Left lung (tissue), 10 donors: ENCODE data around the gene CD300LB. TPM values are rescaled to one million over a fixed set of nuclear protein-coding genes. Genes with fewer than 3 reads are reported as not detected.
"Not testable (repeated sequence)": the region's sequence is repeated elsewhere in the genome, so short reads cannot be mapped to it uniquely, and the experiment has no call there.

ENCODE experiments used
- ATAC-seq: fragments of 200-7000 bp; cut with Tn5 transposase; one replicate; pipeline ENCODE4 v1.9.1; 2020; ENCODE audit warnings: moderate library complexity
- DNase-seq, 4 donors: peaks; one replicate each; pipeline ENCODE4 v3.0.0-alpha.2; 2013 to 2020
- H3K27ac ChIP-seq, 2 donors: fragments of 200-600 bp; sonication (generic) in 1 of 2; one replicate each; pipeline versions ENCODE4 v1.5.0 to v1.8.0; 2020 to 2021
- H3K27me3 ChIP-seq, 2 donors: fragments of 200-600 bp; sonication (generic) in 1 of 2; one replicate each; pipeline versions ENCODE4 v1.5.0 to v1.8.0; 2020 to 2021
- H3K36me3 ChIP-seq, 2 donors: fragments of 200-600 bp; sonication (generic) in 1 of 2; one replicate each; pipeline versions ENCODE4 v1.5.0 to v1.8.0; 2020 to 2021
- H3K4me1 ChIP-seq, 2 donors: fragments of 200-600 bp; one replicate each; pipeline ENCODE4 v1.8.0; 2021
- H3K4me3 ChIP-seq, 2 donors: fragments of 200-600 bp; sonication (generic) in 1 of 2; one replicate each; pipeline versions ENCODE4 v1.5.0 to v1.8.0; 2020 to 2021; ENCODE audit warnings: mild to moderate bottlenecking in 1 of 2
- H3K9me3 ChIP-seq, 2 donors: fragments of 200-600 bp; sonication (generic) in 1 of 2; one replicate each; pipeline versions ENCODE4 v1.5.0 to v1.8.0; 2020 to 2021
- intact Hi-C, 2 donors: fragments of 100-400 bp; cut with DNase I; formaldehyde crosslinking; loops; one replicate each; pipeline versions ENCODE4 v1.11.2 to v1.14.2; 2022
- polyA plus RNA-seq, 6 donors: library from polyadenylated mRNA; unstranded; fragments of 120-200 nt; gene quantifications; one replicate each; pipeline ENCODE4 v1.2.1, GENCODE V29; 2013; ENCODE audit not compliant: insufficient read length in 6 of 6
- total RNA-seq, 2 donors: library from RNA; stranded (reverse); fragmentation: NEBNext Ultra II Directional; extraction: Animal tissue kit (Norgen Biotek cat#: 25700); gene quantifications; one replicate each; pipeline ENCODE4 v1.2.1, GENCODE V29; 2021
- TF ChIP-seq, protein P1 (sequence below), 2 donors: fragments of 200-600 bp; sonication (generic) in 1 of 2; IDR thresholded peaks; one replicate each; pipeline versions ENCODE4 v1.5.0 to v1.8.0; 2021; ENCODE audit warnings: antibody characterized with exemption in 2 of 2
- donor health status: DM: no; HTN: yes; CAD: no.
- donor health status: DM: no; HTN: no; CAD: no.

Gene CD300LB
- total and polyA plus RNA-seq, 8 donors, result 0.13 to 1.6 (median 0.29) TPM

DNA sequence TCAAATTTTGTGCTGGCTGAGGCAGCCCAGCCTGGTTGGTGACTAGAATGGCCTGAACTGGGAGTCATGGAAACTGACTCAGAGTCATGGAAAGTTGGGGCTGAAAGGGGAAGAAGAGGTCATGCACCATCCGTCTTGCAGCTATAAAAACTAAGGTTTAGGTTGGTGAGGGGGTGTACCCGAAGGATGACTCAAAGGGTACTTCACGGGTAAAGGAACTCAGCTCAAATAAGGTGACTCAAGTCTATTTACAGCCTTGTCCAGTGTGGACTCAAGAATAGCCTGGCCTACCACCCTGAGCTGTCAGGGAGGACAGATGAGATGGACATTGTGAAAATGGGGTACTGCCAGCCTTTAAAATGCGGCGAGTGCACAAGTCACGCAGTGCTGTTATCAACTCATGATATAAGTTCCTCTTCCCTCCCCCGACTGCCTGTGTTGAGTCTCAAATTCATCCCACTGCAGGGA is 18.6 kb downstream of the CD300LB start:
- no peaks in the 10 kb centered on the region for H3K9me3 ChIP-seq
- H3K27ac ChIP-seq, result peak overlapping the region; percentile 31 to 70
- H3K36me3 ChIP-seq, result no peaks in the 10 kb centered on the region
- peak; percentile 77 for ATAC-seq
- no peak for DNase-seq
- H3K4me1 ChIP-seq, result peaks cover 0 to 16% of the 10 kb centered on the region in 2 donors
- TF ChIP-seq, protein P1, sequence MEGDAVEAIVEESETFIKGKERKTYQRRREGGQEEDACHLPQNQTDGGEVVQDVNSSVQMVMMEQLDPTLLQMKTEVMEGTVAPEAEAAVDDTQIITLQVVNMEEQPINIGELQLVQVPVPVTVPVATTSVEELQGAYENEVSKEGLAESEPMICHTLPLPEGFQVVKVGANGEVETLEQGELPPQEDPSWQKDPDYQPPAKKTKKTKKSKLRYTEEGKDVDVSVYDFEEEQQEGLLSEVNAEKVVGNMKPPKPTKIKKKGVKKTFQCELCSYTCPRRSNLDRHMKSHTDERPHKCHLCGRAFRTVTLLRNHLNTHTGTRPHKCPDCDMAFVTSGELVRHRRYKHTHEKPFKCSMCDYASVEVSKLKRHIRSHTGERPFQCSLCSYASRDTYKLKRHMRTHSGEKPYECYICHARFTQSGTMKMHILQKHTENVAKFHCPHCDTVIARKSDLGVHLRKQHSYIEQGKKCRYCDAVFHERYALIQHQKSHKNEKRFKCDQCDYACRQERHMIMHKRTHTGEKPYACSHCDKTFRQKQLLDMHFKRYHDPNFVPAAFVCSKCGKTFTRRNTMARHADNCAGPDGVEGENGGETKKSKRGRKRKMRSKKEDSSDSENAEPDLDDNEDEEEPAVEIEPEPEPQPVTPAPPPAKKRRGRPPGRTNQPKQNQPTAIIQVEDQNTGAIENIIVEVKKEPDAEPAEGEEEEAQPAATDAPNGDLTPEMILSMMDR (IDR thresholded peaks at IDR 0.05), result no peak
- H3K27me3 ChIP-seq, result peaks cover 0 to 17% of the 10 kb centered on the region in 2 donors
- intact Hi-C loops, result no loop called here
- H3K4me3 ChIP-seq, result no peak overlapping the region

DNA sequence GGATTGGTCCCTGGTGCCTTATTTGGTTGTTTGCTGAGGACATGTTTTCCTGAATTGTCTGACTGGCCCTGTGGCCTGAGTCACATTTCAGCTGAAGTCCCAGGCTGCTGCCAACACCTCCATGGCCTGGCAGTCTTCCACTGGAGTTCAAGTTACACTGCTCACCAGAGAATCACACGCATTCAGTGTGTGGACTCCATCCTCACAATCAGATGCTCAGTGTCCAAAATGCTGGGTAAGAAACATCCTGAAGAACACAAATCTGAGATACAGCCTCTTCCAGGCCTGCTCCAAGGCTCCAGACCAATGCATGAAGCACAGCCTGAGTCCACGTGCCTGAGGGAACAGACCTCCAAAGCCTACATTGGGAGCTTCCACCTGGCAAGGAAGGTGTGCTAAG is 19.2 kb downstream of the CD300LB start:
- H3K4me3 ChIP-seq, result no peak overlapping the region
- peak overlapping the region; percentile 31 to 70 for H3K27ac ChIP-seq
- peak; percentile 20 for ATAC-seq
- intact Hi-C loops, result no loop called here
- no peaks in the 10 kb centered on the region for H3K9me3 ChIP-seq
- H3K4me1 ChIP-seq, result peaks cover 0 to 16% of the 10 kb centered on the region in 2 donors
- peaks cover 0 to 16% of the 10 kb centered on the region in 2 donors for H3K27me3 ChIP-seq
- no peaks in the 10 kb centered on the region for H3K36me3 ChIP-seq
- TF ChIP-seq, protein P1 (IDR thresholded peaks at IDR 0.05), result no peak
- no peak for DNase-seq

DNA sequence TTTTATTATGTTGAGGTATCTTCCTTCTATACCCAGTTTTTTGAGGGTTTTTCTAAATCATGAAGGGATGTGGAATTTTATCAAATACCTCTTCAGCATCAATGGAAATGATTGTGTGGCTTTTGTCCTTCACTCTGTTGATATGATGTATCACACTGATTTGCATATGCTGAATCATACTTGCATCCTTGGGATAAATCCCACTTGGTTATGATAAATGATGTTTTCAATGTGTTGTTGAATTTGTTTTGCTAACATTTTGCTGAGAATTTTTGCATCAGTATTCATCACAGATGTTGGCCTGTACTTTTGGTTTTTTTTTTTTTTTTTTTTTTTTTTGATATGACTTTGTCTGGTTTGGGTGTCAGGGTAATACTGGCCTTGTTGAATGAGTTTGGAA is 23.1 kb downstream of the CD300LB start:
- Histone ChIP-seq H3K27me3 (peaks cover 0 to 9% of the 10 kb centered on the region in 2 donors), H3K36me3 (no peaks in the 10 kb centered on the region), H3K4me3 (no peak overlapping the region), H3K27ac (no peak overlapping the region), H3K4me1 (peaks cover 0 to 22% of the 10 kb centered on the region in 2 donors), H3K9me3 (no peaks in the 10 kb centered on the region)
- TF ChIP-seq, protein P1 (IDR thresholded peaks at IDR 0.05), result no peak
- ATAC-seq (no peak), DNase-seq (no peak)
- intact Hi-C loops, result no loop called here

DNA sequence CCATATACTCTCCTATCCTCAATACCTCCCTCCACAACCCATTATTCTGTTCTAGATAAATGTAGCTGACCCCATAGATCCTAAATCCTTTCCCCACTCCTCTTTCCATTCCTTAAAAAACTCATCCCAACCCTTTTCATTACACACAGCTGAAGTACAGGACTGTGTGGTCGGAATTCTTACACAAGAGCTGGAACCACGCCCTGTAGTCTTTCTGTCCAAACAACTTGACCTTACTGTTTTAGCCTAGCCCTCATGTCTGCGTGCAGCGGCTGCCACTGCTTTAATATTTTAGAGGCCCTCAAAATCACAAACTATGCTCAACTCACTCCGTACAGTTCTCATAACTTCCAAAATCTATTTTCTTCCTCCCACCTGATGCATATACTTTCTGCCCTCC is 27.3 kb downstream of the CD300LB start:
- H3K27me3 ChIP-seq, H3K4me3 ChIP-seq, H3K9me3 ChIP-seq, H3K36me3 ChIP-seq, H3K27ac ChIP-seq, intact Hi-C loops: not testable (repeated sequence)
- H3K4me1 ChIP-seq, result peaks cover 0 to 12% of the 10 kb centered on the region in 2 donors
- peak in 1 of 4 donors; percentile 52 for DNase-seq
- ATAC-seq, result peak; percentile 42

DNA sequence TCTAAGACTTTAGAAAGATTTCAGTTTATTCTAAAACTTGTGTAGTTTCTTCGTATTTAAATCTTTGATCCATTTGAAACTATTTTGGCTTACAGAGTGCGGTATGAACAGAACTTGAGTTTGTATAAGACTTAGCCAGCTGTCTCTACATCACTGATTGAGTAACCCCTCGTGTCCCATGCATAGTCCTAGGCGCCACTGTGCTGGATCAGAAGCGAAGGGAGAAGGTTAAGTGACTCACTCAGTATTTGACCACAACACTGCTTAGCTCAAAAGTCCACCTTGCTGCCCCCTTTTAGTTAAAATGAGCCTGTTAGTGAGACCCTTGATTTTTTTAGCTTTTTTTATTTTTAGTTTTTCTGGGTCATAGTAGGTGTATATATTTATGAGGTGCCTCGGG is 28.4 kb downstream of the CD300LB start:
- Histone ChIP-seq H3K27me3 (no peaks in the 10 kb centered on the region), H3K9me3 (no peaks in the 10 kb centered on the region), H3K4me1 (peaks cover 0 to 12% of the 10 kb centered on the region in 2 donors), H3K27ac (no peak overlapping the region), H3K4me3 (no peak overlapping the region), H3K36me3 (no peaks in the 10 kb centered on the region)
- TF ChIP-seq, protein P1 (IDR thresholded peaks at IDR 0.05), result no peak
- intact Hi-C loops, result no loop called here
- ATAC-seq (peak; percentile 41), DNase-seq (no peak)

DNA sequence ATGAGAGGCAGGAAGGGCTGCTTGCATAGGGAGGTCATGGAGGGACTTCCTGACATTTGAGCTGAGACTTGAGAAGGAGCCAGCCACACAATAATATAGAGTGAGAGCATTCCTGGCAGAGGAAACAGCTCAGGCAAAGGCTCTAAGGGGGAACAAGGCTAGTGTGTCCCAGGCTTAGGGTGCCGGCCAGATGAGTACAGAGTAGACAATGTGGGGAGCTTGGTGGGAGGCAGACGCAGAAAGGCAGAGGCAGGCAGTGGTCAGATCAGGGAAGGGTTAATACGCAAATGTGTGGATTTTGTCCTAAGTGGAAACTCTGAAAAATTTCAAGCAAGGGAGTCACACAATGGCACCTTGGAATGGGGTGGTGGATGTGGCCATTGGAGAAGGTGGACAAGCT is 31.3 kb downstream of the CD300LB start:
- intact Hi-C loops, result no loop called here
- H3K9me3 ChIP-seq, result no peaks in the 10 kb centered on the region
- no peak for DNase-seq
- H3K36me3 ChIP-seq, result no peaks in the 10 kb centered on the region
- no peaks in the 10 kb centered on the region for H3K27me3 ChIP-seq
- peaks cover 0 to 12% of the 10 kb centered on the region in 2 donors for H3K4me1 ChIP-seq
- TF ChIP-seq, protein P1 (IDR thresholded peaks at IDR 0.05), result no peak
- H3K4me3 ChIP-seq, result no peak overlapping the region
- H3K27ac ChIP-seq, result no peak overlapping the region
- no peak for ATAC-seq
